NT2/D1 (cell line): ENCODE data around the gene OMG.

Experiments
- SUZ12 ChIP-seq: IDR thresholded peaks from 2 replicates; pipeline ENCODE4 v1.6.1; 2011; ENCODE audit not compliant: insufficient read length, insufficient read depth; ENCODE audit errors: extremely low read depth
- YY1 ChIP-seq: IDR thresholded peaks from 2 replicates; pipeline ENCODE4 v1.6.1; 2011; ENCODE audit not compliant: insufficient read length, insufficient read depth

DNA sequence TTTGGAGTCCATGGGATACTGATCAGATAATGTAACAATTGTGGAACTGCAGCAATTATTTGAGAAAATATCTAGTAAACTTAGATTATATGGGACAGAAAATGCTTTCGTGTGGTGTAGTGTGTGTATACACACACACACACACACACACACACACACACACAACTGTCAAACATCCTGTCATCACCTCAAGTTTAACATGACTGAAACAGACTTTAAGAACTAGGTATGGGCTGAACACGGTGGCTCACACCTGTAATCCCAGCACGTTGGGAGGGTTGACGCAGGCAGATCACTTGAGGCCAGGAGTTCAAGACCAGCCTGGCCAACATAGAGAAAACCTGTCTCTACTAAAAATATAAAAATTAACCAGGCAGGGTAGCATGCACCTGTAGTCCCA is 24.9 kb upstream of the OMG start:
- no peak for TF ChIP-seq YY1
- TF ChIP-seq SUZ12: no peak
